H9 (cell line): ENCODE results near the gene MR1. TPM values are rescaled to one million over a fixed set of nuclear protein-coding genes. Genes with fewer than 3 reads are reported as not detected.

Source experiments
- DNase-seq: peaks from one replicate; pipeline ENCODE4 v3.0.0-alpha.2; 2017
- H2AFZ ChIP-seq: one replicate; pipeline ENCODE4 v1.6.1; 2013; ENCODE audit warnings: mild to moderate bottlenecking, low read length, control low read depth, moderate library complexity
- H2AK5ac ChIP-seq: 2 replicates; pipeline ENCODE4 v1.6.1; 2013; ENCODE audit warnings: low read length, control low read depth, mixed read lengths; ENCODE audit not compliant: insufficient read length
- H2BK120ac ChIP-seq: one replicate; pipeline ENCODE4 v1.6.1; 2013; ENCODE audit warnings: low read depth, mild to moderate bottlenecking, low read length, control low read depth, inconsistent platforms; ENCODE audit not compliant: poor library complexity, severe bottlenecking
- H2BK12ac ChIP-seq: 2 replicates; pipeline ENCODE4 v1.6.1; 2013; ENCODE audit warnings: low read length, control low read depth, mixed read lengths, low read depth; ENCODE audit not compliant: insufficient read length
- H2BK15ac ChIP-seq: 2 replicates; pipeline ENCODE4 v1.6.1; 2013; ENCODE audit warnings: low read depth, low read length, control low read depth
- H2BK20ac ChIP-seq: one replicate; pipeline ENCODE4 v1.6.1; 2013; ENCODE audit warnings: low read depth, mild to moderate bottlenecking, low read length, control low read depth, inconsistent platforms; ENCODE audit not compliant: poor library complexity, severe bottlenecking
- H2BK5ac ChIP-seq: 2 replicates; pipeline ENCODE4 v1.6.1; 2013; ENCODE audit warnings: low read length, control low read depth, mixed read lengths; ENCODE audit not compliant: insufficient read length
- H3K14ac ChIP-seq: 2 replicates; pipeline ENCODE4 v1.6.1; 2013; ENCODE audit warnings: low read length, control low read depth; ENCODE audit not compliant: insufficient read depth
- H3K18ac ChIP-seq: 2 replicates; pipeline ENCODE4 v1.6.1; 2013; ENCODE audit warnings: low read depth, mild to moderate bottlenecking, mixed read lengths, low read length, control low read depth; ENCODE audit not compliant: insufficient read length
- H3K23ac ChIP-seq: 2 replicates; pipeline ENCODE4 v1.6.1; 2013; ENCODE audit warnings: low read length, control low read depth, mixed read lengths, low read depth; ENCODE audit not compliant: insufficient read length
- H3K23me2 ChIP-seq: 2 replicates; pipeline ENCODE4 v1.6.1; 2013; ENCODE audit warnings: low read depth, mild to moderate bottlenecking, mixed read lengths, low read length, control low read depth; ENCODE audit not compliant: insufficient read length, poor library complexity, severe bottlenecking
- H3K27ac ChIP-seq: 2 replicates; pipeline ENCODE4 v1.5.1; 2013; ENCODE audit warnings: low read length, control low read depth, mixed read lengths, low read depth; ENCODE audit not compliant: insufficient read length
- H3K27me3 ChIP-seq: 2 replicates; pipeline ENCODE4 v1.6.1; 2013; ENCODE audit warnings: low read length, control low read depth, inconsistent platforms; ENCODE audit not compliant: insufficient read depth
- H3K4ac ChIP-seq: 2 replicates; pipeline ENCODE4 v1.6.1; 2013; ENCODE audit warnings: low read depth, mild to moderate bottlenecking, control low read depth, inconsistent platforms, low read length, moderate library complexity
- H3K4me1 ChIP-seq: 2 replicates; pipeline ENCODE4 v1.6.1; 2013; ENCODE audit warnings: low read length, control low read depth, inconsistent platforms; ENCODE audit not compliant: insufficient read depth
- H3K4me2 ChIP-seq: 2 replicates; pipeline ENCODE4 v1.6.1; 2013; ENCODE audit warnings: low read length, control low read depth, mixed read lengths; ENCODE audit not compliant: insufficient read length, insufficient read depth
- H3K56ac ChIP-seq: 2 replicates; pipeline ENCODE4 v1.6.1; 2013; ENCODE audit warnings: low read depth, mild to moderate bottlenecking, mixed read lengths, low read length, control low read depth; ENCODE audit not compliant: insufficient read length
- H3K79me1 ChIP-seq: 2 replicates; pipeline ENCODE4 v1.6.1; 2013; ENCODE audit warnings: low read depth, mild to moderate bottlenecking, moderate library complexity, low read length, control low read depth, inconsistent platforms; ENCODE audit not compliant: insufficient read depth, poor library complexity, severe bottlenecking
- H3K79me2 ChIP-seq: 2 replicates; pipeline ENCODE4 v1.6.1; 2013; ENCODE audit warnings: low read length, control low read depth, inconsistent platforms; ENCODE audit not compliant: insufficient read depth
- H3K9ac ChIP-seq: 2 replicates; pipeline ENCODE4 v1.6.1; 2013; ENCODE audit warnings: low read length, control low read depth, mixed read lengths; ENCODE audit not compliant: insufficient read length; ENCODE audit errors: extremely low read depth
- H3K9me3 ChIP-seq: one replicate; pipeline ENCODE4 v1.6.1; 2013; ENCODE audit warnings: low read depth, low read length, inconsistent platforms; ENCODE audit not compliant: control insufficient read depth
- H3T11ph ChIP-seq: one replicate; pipeline ENCODE4 v1.6.1; 2013; ENCODE audit warnings: mild to moderate bottlenecking, low read length, control low read depth, inconsistent platforms
- H4K20me1 ChIP-seq: one replicate; pipeline ENCODE4 v1.6.1; 2013; ENCODE audit not compliant: control insufficient read depth, insufficient read length, insufficient read depth
- H4K5ac ChIP-seq: 2 replicates; pipeline ENCODE4 v1.6.1; 2013; ENCODE audit warnings: low read depth, mild to moderate bottlenecking, mixed read lengths, low read length, control low read depth; ENCODE audit not compliant: insufficient read length
- H4K8ac ChIP-seq: replicated peaks from 2 replicates; pipeline ENCODE4 v1.6.1; 2013; ENCODE audit warnings: low read length, control low read depth, mixed read lengths, low read depth; ENCODE audit not compliant: insufficient read length
- H4K91ac ChIP-seq: 2 replicates; pipeline ENCODE4 v1.6.1; 2013; ENCODE audit warnings: low read depth, mild to moderate bottlenecking, moderate library complexity, mixed read lengths, low read length, control low read depth; ENCODE audit not compliant: insufficient read length
- H3K27ac Mint-ChIP-seq, 3 experiments: 2 replicates in 2 of 3; 3 replicates in 1 of 3; pipeline ENCODE4 v1.8.0; 2020 to 2021; ENCODE audit warnings: mixed read lengths in 3 of 3, mild to moderate bottlenecking in 1 of 3, moderate library complexity in 1 of 3
- H3K27me3 Mint-ChIP-seq: 2 replicates; pipeline ENCODE4 v1.8.0; 2021; ENCODE audit warnings: low read depth, mild to moderate bottlenecking, moderate library complexity, mixed read lengths
- H3K36me3 Mint-ChIP-seq, 3 experiments: 2 replicates in 2 of 3; 3 replicates in 1 of 3; pipeline ENCODE4 v1.8.0; 2020 to 2021; ENCODE audit warnings: low read depth in 3 of 3, mixed read lengths in 3 of 3; ENCODE audit not compliant: insufficient read depth in 1 of 3
- H3K4me1 Mint-ChIP-seq, 2 experiments: 2 replicates each; pipeline ENCODE4 v1.8.0; 2020; ENCODE audit warnings: mixed read lengths in 2 of 2
- H3K4me3 Mint-ChIP-seq, 2 experiments: 2 replicates in 1 of 2; 3 replicates in 1 of 2; pipeline ENCODE4 v1.8.0; 2020 to 2021; ENCODE audit warnings: mild to moderate bottlenecking in 2 of 2, mixed read lengths in 2 of 2, moderate library complexity in 1 of 2
- H3K9me3 Mint-ChIP-seq, 2 experiments: 2 replicates in 1 of 2; 3 replicates in 1 of 2; pipeline ENCODE4 v1.8.0; 2020; ENCODE audit warnings: mild to moderate bottlenecking in 2 of 2, mixed read lengths in 2 of 2, moderate library complexity in 1 of 2
- WGBS: extraction: QIAGEN DNeasy Blood & Tissue Kit; methylation state at CpG from one replicate; pipeline ENCODE4 v1.1.7; 2013; ENCODE audit warnings: missing lambda C conversion rate, low lambda C conversion rate, mixed read lengths; ENCODE audit not compliant: insufficient read length; ENCODE audit errors: extremely low coverage; 5-methylcytosine and 5-hydroxymethylcytosine counted together
- total RNA-seq: library from RNA; stranded (reverse); gene quantifications from 2 replicates; pipeline ENCODE4 v1.2.1, GENCODE V29; 2021
- TF ChIP-seq, protein P1 (sequence below): fragments of 200-600 bp; sonication (generic); conservative IDR thresholded peaks from 3 replicates; pipeline ENCODE4 v1.8.0; 2021; ENCODE audit warnings: antibody characterized with exemption, mild to moderate bottlenecking

The MR1 gene
- total RNA-seq, 1 experiment from 2014 or later = 0.02 TPM

GRCh38 chr1:181091309-181092040 lies 57.7 kb downstream of the MR1 start:
- H3K4me1 ChIP-seq = peaks cover 10% of the 10 kb centered on the region; the same call in 1 of the 2 replicates
- H3K56ac ChIP-seq = no peak overlapping the region
- H3K36me3 Mint-ChIP-seq = peaks cover 6 to 12% (median 8%) of the 10 kb centered on the region in 3 experiments; a peak in 5 of 7 replicates
- peak overlapping the region in 1 of 2 experiments; percentile 92; a peak in 3 of 5 replicates for H3K4me3 Mint-ChIP-seq
- H3K79me2 ChIP-seq = no peaks in the 10 kb centered on the region
- H4K20me1 ChIP-seq = peaks cover 2% of the 10 kb centered on the region
- no peak overlapping the region for H4K8ac ChIP-seq
- no peak overlapping the region for H4K5ac ChIP-seq
- H3K4ac ChIP-seq = no peak overlapping the region
- no peak overlapping the region for H2BK12ac ChIP-seq
- H3K27ac Mint-ChIP-seq = no peak overlapping the region
- H2BK20ac ChIP-seq = no peak overlapping the region
- H3K79me1 ChIP-seq = no peaks in the 10 kb centered on the region
- peaks cover 37% of the 10 kb centered on the region for H3K27me3 Mint-ChIP-seq
- H3K4me1 Mint-ChIP-seq = peaks cover 44 to 50% of the 10 kb centered on the region in 2 experiments
- peaks cover 6% of the 10 kb centered on the region; the same call in 1 of the 2 replicates for H3K27me3 ChIP-seq
- no peak overlapping the region for H3K14ac ChIP-seq
- H3K18ac ChIP-seq = no peak overlapping the region
- H3K23ac ChIP-seq = no peak overlapping the region
- no peak overlapping the region for H3K27ac ChIP-seq
- no peak overlapping the region for H2BK5ac ChIP-seq
- no peaks in the 10 kb centered on the region for H3K9me3 ChIP-seq
- H2BK15ac ChIP-seq = no peak overlapping the region
- peaks cover 14% of the 10 kb centered on the region for H3K23me2 ChIP-seq
- no CpG with 5 or more reads among the region's 8 CpGs for WGBS
- peaks cover 0 to 2% of the 10 kb centered on the region in 2 experiments; a peak in 2 of 5 replicates for H3K9me3 Mint-ChIP-seq
- H2BK120ac ChIP-seq = no peak overlapping the region
- no peak overlapping the region for H4K91ac ChIP-seq
- no peak for DNase-seq
- H3K4me2 ChIP-seq = no peak overlapping the region
- no peak overlapping the region for H3K9ac ChIP-seq
- no peak overlapping the region for H3T11ph ChIP-seq
- H2AK5ac ChIP-seq = no peak overlapping the region
- TF ChIP-seq, protein P1, sequence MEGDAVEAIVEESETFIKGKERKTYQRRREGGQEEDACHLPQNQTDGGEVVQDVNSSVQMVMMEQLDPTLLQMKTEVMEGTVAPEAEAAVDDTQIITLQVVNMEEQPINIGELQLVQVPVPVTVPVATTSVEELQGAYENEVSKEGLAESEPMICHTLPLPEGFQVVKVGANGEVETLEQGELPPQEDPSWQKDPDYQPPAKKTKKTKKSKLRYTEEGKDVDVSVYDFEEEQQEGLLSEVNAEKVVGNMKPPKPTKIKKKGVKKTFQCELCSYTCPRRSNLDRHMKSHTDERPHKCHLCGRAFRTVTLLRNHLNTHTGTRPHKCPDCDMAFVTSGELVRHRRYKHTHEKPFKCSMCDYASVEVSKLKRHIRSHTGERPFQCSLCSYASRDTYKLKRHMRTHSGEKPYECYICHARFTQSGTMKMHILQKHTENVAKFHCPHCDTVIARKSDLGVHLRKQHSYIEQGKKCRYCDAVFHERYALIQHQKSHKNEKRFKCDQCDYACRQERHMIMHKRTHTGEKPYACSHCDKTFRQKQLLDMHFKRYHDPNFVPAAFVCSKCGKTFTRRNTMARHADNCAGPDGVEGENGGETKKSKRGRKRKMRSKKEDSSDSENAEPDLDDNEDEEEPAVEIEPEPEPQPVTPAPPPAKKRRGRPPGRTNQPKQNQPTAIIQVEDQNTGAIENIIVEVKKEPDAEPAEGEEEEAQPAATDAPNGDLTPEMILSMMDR = no peak
- no peak overlapping the region for H2AFZ ChIP-seq
